Spleen (tissue), 7 donors: Measurements from ENCODE around the gene PRR11.

ENCODE experiments used
- POLR2A ChIP-seq, 3 donors: fragments of 450-650 bp; IDR thresholded peaks; one replicate each; pipeline ENCODE4 v1.5.1; 2017; ENCODE audit warnings: antibody characterized with exemption in 3 of 3, mild to moderate bottlenecking in 1 of 3
- POLR2AphosphoS5 ChIP-seq, 3 donors: sonication (generic); formaldehyde crosslinking; IDR thresholded peaks; one replicate each; pipeline ENCODE4 v1.5.1; 2017; ENCODE audit warnings: antibody characterized with exemption in 3 of 3
- TF ChIP-seq, protein P1 (sequence below), 11 experiments: fragments of 200-600 bp in 7 of 11; fragments of 450-650 bp in 4 of 11; sonication (generic) in 4 of 11; IDR thresholded peaks in 8 of 11; conservative IDR thresholded peaks in 3 of 11; 1 replicate in 7 of 11; 2 replicates in 4 of 11; pipeline versions ENCODE4 v1.4.0 to v1.8.0; 2016 to 2021; ENCODE audit warnings: antibody characterized with exemption in 11 of 11, inconsistent platforms in 4 of 11, mild to moderate bottlenecking in 1 of 11
- donor health status: DM: no; HTN: no; CAD: no; lungs with moderate emphysema.
- donor health status: DM: no; HTN: no; CAD: no.
- donor health status: DM: no; HTN: no; CAD: no.

DNA sequence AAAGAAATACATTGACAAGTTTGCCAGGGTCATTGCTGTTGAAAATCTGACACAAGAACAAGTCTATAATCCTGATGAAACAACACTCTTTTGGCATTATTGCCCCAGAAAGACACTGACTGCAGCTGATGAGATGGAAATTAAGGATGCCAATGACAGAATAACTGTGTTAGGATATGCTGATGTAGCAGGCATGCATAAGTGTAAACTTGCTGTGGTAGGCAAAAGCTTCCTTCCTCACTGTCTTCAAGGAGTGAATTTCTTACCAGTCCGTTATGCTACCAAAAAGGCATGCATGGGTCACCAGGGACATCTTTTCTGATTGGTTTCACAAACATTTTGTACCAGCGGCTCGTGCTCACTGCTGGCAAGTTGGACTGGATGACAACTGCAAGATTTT is 75.2 kb downstream of the PRR11 start:
- TF ChIP-seq POLR2A (IDR thresholded peaks at IDR 0.05) (no peak), POLR2AphosphoS5 (IDR thresholded peaks at IDR 0.05) (no peak)
- TF ChIP-seq, protein P1, sequence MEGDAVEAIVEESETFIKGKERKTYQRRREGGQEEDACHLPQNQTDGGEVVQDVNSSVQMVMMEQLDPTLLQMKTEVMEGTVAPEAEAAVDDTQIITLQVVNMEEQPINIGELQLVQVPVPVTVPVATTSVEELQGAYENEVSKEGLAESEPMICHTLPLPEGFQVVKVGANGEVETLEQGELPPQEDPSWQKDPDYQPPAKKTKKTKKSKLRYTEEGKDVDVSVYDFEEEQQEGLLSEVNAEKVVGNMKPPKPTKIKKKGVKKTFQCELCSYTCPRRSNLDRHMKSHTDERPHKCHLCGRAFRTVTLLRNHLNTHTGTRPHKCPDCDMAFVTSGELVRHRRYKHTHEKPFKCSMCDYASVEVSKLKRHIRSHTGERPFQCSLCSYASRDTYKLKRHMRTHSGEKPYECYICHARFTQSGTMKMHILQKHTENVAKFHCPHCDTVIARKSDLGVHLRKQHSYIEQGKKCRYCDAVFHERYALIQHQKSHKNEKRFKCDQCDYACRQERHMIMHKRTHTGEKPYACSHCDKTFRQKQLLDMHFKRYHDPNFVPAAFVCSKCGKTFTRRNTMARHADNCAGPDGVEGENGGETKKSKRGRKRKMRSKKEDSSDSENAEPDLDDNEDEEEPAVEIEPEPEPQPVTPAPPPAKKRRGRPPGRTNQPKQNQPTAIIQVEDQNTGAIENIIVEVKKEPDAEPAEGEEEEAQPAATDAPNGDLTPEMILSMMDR (IDR thresholded peaks at IDR 0.05 in 8 of 11, conservative IDR thresholded peaks at IDR 0.05 in 3 of 11) = no peak
